ENCODE measurements around the gene PDE9A. TPM values are rescaled to one million over a fixed set of nuclear protein-coding genes. Genes with fewer than 3 reads are reported as not detected.

PDE9A gene
- total RNA-seq, 4 donors from 2014 or later: 6.9 to 13.0 (median 11.1) TPM

GRCh38 chr21:42753804-42754203 is 100.4 kb downstream of the PDE9A start:
- H3K36me3 ChIP-seq: no peaks in the 10 kb centered on the region
- 92 to 93% methylated on average over 15 of the region's 15 CpGs for WGBS, 2 donors
- H3K27ac ChIP-seq: no peak overlapping the region
- no peaks in the 10 kb centered on the region for H3K27me3 ChIP-seq
- H3K4me1 ChIP-seq: no peaks in the 10 kb centered on the region
- no peak overlapping the region for H3K4me3 ChIP-seq (replicated peaks in 1 of 3)
- no peaks in the 10 kb centered on the region for H3K9me3 ChIP-seq
- TF ChIP-seq CTCF (IDR thresholded peaks at IDR 0.05): no peak
- TF ChIP-seq POLR2A (IDR thresholded peaks at IDR 0.05): no peak
- no peak for DNase-seq
- intact Hi-C loops (cut with DNase I): no loop called here

DNA sequence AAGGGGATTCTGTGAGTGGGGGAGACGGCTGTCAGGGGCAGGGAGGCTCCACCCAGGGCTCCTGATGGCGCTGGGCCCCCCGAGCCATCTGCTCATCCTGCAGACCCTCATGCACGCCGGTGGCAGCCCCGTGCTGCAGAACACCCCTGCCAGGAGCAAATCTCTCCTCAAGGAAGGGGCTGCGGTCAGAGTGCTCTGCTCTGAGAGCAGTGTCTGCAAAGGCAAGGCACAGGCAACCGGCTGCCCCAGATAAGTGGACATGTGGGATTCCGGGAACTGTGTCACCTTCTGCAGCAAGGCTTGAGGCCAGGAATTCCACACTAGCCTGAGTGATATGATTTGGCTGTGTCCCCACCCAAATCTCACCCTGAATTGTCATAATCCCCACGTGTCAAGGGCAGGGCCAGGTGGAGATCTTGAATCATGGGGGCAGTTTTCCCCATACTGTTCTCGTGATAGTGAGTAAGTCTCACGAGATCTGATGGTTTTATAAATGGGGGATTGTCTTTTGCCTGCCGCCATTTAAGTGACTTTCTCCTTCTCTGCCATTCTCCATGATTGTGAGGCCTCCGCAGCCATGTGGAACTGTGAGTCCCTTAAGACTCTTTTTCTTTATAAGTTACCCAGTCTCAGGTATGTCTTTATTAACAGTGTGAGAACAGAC is 101.0 kb downstream of the PDE9A start:
- Histone ChIP-seq H3K27me3 (no peaks in the 10 kb centered on the region), H3K27ac (no peak overlapping the region), H3K4me3 (replicated peaks in 1 of 3) (no peak overlapping the region), H3K4me1 (no peaks in the 10 kb centered on the region), H3K9me3 (no peaks in the 10 kb centered on the region), H3K36me3 (no peaks in the 10 kb centered on the region)
- no peak for TF ChIP-seq POLR2A (IDR thresholded peaks at IDR 0.05)
- no peak for TF ChIP-seq CTCF (IDR thresholded peaks at IDR 0.05)
- intact Hi-C loops (cut with DNase I): no loop called here
- DNase-seq: no peak
- WGBS, 2 donors: 80 to 85% methylated on average over 13 to 14 of the region's 14 CpGs

- Histone ChIP-seq H3K27me3 (no peaks in the 10 kb centered on the region), H3K27ac (no peak overlapping the region), H3K4me3 (replicated peaks in 1 of 3) (no peak overlapping the region), H3K4me1 (no peaks in the 10 kb centered on the region), H3K36me3 (no peaks in the 10 kb centered on the region), H3K9me3 (no peaks in the 10 kb centered on the region)
- WGBS, 2 donors: 89 to 90% methylated on average over 11 to 14 of the region's 14 CpGs
- intact Hi-C loops (cut with DNase I): no loop called here
- TF ChIP-seq POLR2A (IDR thresholded peaks at IDR 0.05) (no peak), CTCF (IDR thresholded peaks at IDR 0.05) (no peak)
- DNase-seq: no peak
Measured at GRCh38 chr21:42755031-42755665, 101.7 kb downstream of the PDE9A start.

- H3K9me3 ChIP-seq: no peaks in the 10 kb centered on the region
- no peaks in the 10 kb centered on the region for H3K36me3 ChIP-seq
- no peak for DNase-seq
- WGBS, 2 donors: 80 to 88% methylated on average over 11 to 17 of the region's 20 CpGs
- TF ChIP-seq POLR2A (IDR thresholded peaks at IDR 0.05) (no peak), CTCF (IDR thresholded peaks at IDR 0.05) (no peak)
- H3K4me3 ChIP-seq (replicated peaks in 1 of 3): no peak overlapping the region
- no peaks in the 10 kb centered on the region for H3K27me3 ChIP-seq
- no peak overlapping the region for H3K27ac ChIP-seq
- no peaks in the 10 kb centered on the region for H3K4me1 ChIP-seq
- intact Hi-C loops (cut with DNase I): no loop called here
Measured at GRCh38 chr21:42755766-42756579, 102.6 kb downstream of the PDE9A start.
